ENCODE results near the gene MUC5AC.

DNA sequence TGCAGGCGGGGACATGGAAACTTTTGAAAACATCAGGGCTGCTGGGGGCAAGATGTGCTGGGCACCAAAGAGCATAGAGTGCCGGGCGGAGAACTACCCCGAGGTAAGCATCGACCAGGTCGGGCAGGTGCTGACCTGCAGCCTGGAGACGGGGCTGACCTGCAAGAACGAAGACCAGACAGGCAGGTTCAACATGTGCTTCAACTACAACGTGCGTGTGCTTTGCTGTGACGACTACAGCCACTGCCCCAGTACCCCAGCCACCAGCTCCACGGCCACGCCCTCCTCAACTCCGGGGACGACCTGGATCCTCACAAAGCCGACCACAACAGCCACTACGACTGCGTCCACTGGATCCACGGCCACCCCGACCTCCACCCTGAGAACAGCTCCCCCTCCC lies 84.5 kb downstream of the MUC5AC start:
- TF ChIP-seq EZH2 (IDR thresholded peaks at IDR 0.05; ENCODE audit: borderline replicate concordance, low read depth, low read length, severe bottlenecking), result no peak
- TF ChIP-seq, protein P1, sequence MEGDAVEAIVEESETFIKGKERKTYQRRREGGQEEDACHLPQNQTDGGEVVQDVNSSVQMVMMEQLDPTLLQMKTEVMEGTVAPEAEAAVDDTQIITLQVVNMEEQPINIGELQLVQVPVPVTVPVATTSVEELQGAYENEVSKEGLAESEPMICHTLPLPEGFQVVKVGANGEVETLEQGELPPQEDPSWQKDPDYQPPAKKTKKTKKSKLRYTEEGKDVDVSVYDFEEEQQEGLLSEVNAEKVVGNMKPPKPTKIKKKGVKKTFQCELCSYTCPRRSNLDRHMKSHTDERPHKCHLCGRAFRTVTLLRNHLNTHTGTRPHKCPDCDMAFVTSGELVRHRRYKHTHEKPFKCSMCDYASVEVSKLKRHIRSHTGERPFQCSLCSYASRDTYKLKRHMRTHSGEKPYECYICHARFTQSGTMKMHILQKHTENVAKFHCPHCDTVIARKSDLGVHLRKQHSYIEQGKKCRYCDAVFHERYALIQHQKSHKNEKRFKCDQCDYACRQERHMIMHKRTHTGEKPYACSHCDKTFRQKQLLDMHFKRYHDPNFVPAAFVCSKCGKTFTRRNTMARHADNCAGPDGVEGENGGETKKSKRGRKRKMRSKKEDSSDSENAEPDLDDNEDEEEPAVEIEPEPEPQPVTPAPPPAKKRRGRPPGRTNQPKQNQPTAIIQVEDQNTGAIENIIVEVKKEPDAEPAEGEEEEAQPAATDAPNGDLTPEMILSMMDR (IDR thresholded peaks at IDR 0.05; ENCODE audit: borderline replicate concordance, extremely low read depth, low read length, poor library complexity, severe bottlenecking), result no peak

All from DND-41 (cell line).